ENCODE measurements around the gene FOXJ3.

DNA sequence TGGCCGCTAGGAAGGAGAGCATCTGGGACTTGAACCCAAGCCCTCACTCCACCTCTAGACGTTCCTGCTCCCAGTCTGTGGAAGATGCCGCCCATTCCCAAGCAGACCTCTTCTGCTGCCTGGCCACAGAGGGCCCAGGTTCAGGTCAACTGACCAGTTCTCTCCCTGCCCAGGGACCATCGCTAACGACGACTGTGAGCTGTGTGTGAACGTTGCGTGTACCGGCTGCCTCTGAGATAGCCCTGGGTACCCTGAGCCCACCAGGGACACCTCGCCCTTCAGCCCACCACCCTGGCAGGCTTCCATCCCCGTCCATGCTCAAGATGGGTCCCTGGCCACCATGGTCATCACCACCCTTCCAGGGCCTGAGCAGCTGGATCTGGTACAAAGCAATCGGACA is 179.7 kb downstream of the FOXJ3 start:
- TF ChIP-seq ARNT (IDR thresholded peaks at IDR 0.05) (no peak), TARDBP (IDR thresholded peaks at IDR 0.05) (no peak), SP1 (IDR thresholded peaks at IDR 0.05) (no peak), ZNF384 (IDR thresholded peaks at IDR 0.05) (no peak), ELF4 (IDR thresholded peaks at IDR 0.05) (no peak), BHLHE40 (IDR thresholded peaks at IDR 0.05; ENCODE audit: borderline replicate concordance) (no peak), FOXM1 (IDR thresholded peaks at IDR 0.05; ENCODE audit: borderline replicate concordance) (no peak), NFRKB (IDR thresholded peaks at IDR 0.05) (no peak), SUZ12 (IDR thresholded peaks at IDR 0.05) (no peak), L3MBTL2 (conservative IDR thresholded peaks at IDR 0.05) (no peak), FOXA1 (IDR thresholded peaks at IDR 0.05) (no peak), LEF1 (IDR thresholded peaks at IDR 0.05; ENCODE audit: borderline replicate concordance) (no peak)
- TF ChIP-seq, protein P1, sequence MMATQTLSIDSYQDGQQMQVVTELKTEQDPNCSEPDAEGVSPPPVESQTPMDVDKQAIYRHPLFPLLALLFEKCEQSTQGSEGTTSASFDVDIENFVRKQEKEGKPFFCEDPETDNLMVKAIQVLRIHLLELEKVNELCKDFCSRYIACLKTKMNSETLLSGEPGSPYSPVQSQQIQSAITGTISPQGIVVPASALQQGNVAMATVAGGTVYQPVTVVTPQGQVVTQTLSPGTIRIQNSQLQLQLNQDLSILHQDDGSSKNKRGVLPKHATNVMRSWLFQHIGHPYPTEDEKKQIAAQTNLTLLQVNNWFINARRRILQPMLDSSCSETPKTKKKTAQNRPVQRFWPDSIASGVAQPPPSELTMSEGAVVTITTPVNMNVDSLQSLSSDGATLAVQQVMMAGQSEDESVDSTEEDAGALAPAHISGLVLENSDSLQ (IDR thresholded peaks at IDR 0.05) = no peak
